PC-9 (cell line): ENCODE results near the gene EXT2.

Experiments used
- CTCF ChIP-seq: fragments of 200-600 bp; sonication (generic); conservative IDR thresholded peaks from 2 replicates; pipeline ENCODE4 v1.6.1; 2017; ENCODE audit warnings: mixed run types, antibody characterized with exemption, mild to moderate bottlenecking, moderate library complexity
- EZH2 ChIP-seq: fragments of 200-600 bp; sonication (generic); IDR thresholded peaks from 2 replicates; pipeline ENCODE4 v1.8.0; 2017; ENCODE audit warnings: antibody characterized with exemption, low read depth

GRCh38 chr11:44266056-44266780 lies 170.7 kb downstream of the EXT2 start:
- TF ChIP-seq EZH2 (no peak), CTCF (no peak)
